ENCODE results near the gene WIPI1. TPM values are rescaled to one million over a fixed set of nuclear protein-coding genes. Genes with fewer than 3 reads are reported as not detected.

The WIPI1 gene
- total RNA-seq, 1 donor from 2014 or later, result 39.0 TPM

DNA sequence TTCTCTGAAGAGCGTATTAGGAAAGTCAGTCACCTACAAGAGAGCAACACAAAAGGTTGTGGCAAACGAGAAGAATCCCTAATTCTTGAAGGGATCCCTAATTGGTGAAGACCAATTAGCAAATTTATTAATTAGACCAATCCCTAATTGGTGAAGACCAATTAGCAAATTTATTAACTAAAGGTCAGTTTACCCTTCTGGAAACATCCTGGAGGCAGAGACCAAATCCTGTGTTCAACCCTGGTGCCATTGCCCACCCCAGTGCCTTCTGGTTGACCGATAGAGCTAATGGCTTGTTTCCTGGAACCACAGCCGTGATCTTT, 74.2 kb downstream of the WIPI1 start:
- no peaks in the 10 kb centered on the region for H3K27me3 Mint-ChIP-seq
- TF ChIP-seq CTCF (conservative IDR thresholded peaks at IDR 0.05), result no peak
- H3K27ac Mint-ChIP-seq, result no peak overlapping the region
- H3K9me3 Mint-ChIP-seq, result no peaks in the 10 kb centered on the region
- no peak for DNase-seq (ENCODE audit: extremely low spot score, unreplicated experiment)
- H3K4me1 Mint-ChIP-seq (ENCODE audit: unreplicated experiment), result peaks cover 37% of the 10 kb centered on the region
- no peak overlapping the region for H3K4me3 Mint-ChIP-seq
- no peaks in the 10 kb centered on the region for H3K36me3 Mint-ChIP-seq

- TF ChIP-seq CTCF (conservative IDR thresholded peaks at IDR 0.05), result no peak
- DNase-seq (ENCODE audit: extremely low spot score, unreplicated experiment), result no peak
- H3K4me1 Mint-ChIP-seq (ENCODE audit: unreplicated experiment), result peaks cover 38% of the 10 kb centered on the region
- no peak overlapping the region for H3K27ac Mint-ChIP-seq
- H3K27me3 Mint-ChIP-seq, result no peaks in the 10 kb centered on the region
- H3K4me3 Mint-ChIP-seq, result no peak overlapping the region
- H3K9me3 Mint-ChIP-seq, result no peaks in the 10 kb centered on the region
- no peaks in the 10 kb centered on the region for H3K36me3 Mint-ChIP-seq
Observed at GRCh38 chr17:68382582-68383085, 74.7 kb downstream of the WIPI1 start.

DNA sequence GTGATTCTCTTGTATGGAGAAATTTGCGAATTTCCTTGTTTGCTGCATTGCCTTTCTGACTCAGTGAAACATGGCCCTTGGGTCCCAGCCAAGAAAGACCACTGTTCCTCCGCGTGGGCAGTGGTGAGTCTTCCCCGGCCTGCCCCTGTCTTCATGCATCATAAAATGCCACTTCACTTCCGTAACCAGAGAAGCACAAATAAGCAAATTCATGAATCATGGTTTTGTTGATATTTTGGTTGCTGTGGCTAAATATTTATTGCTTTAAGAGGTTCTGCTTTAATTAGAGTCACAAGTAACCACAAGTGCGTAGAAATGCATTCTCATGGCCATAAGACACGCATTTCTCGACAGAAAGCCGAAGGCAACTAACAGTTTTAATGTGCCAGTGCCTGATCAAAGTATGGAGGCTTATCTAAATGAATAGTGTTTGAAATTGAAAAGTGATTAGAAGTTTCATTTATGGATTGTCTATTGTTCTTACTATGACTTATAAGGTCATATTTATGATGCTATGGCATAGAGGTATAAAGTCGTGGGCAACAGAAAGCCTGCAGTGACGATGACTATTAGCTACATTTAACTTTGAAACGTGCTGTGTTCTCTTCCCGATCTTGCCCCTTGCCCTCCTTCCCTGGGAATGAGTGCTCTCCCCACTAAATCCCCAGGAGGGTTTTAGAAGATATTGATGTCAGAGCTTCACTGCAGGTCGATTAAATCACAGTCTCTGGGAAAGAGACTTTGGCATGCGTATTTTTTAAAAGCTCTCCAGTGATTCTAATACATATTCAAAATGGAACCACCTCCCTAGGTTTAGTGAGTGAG, 76.0 kb downstream of the WIPI1 start:
- Mint-ChIP-seq H3K4me3 (no peak overlapping the region), H3K9me3 (no peaks in the 10 kb centered on the region), H3K36me3 (no peaks in the 10 kb centered on the region), H3K27me3 (no peaks in the 10 kb centered on the region), H3K27ac (no peak overlapping the region), H3K4me1 (ENCODE audit: unreplicated experiment) (peaks cover 41% of the 10 kb centered on the region)
- DNase-seq (ENCODE audit: extremely low spot score, unreplicated experiment), result no peak
- no peak for TF ChIP-seq CTCF (conservative IDR thresholded peaks at IDR 0.05)

DNA sequence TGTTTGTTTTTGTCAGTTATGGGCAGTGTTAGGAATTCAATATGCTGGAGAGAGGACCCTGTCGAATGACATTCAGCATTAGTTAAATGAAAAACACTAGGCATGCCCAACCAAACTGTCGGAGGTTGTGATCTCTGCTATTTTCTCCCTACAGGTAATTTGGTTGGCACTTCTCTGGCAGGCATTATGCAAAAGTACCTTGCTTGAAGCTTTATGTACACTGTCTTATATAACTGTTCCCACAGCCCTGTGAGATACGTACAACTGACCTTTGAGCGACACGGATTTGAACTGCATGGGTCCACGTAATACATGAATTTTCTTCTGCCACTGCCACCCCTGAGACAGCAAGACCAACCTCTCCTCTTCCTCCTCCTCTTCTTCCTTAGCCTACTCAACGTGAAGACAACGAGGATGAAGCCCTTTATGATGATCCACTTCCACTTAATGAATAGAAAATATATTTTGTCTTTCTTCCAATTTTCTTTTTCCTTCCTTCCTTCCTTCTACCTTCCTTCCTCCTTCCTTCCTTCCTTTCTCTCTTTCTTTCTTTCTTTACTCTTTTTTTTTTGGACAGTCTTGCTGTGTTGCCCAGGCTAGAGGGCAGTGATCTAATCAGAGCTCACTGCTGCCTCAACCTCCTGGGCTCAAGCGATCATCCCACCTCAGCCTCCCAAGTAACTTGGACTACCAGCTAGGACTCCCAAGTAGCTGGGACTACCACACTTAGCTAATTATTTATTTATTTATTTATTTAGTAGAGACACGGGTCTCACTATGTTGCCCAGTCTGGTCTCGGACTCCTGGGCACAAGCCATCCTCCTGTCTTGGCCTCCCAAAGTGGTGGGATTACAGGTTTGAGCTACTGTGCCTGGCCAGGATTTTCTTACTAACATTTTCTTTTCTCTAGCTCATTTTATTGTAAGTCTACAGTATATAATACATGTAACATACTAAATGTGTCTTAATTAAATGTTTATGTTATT, 77.3 kb downstream of the WIPI1 start:
- peaks cover 41% of the 10 kb centered on the region for H3K4me1 Mint-ChIP-seq (ENCODE audit: unreplicated experiment)
- TF ChIP-seq CTCF (conservative IDR thresholded peaks at IDR 0.05), result no peak
- H3K27me3 Mint-ChIP-seq, result no peaks in the 10 kb centered on the region
- no peaks in the 10 kb centered on the region for H3K9me3 Mint-ChIP-seq
- no peaks in the 10 kb centered on the region for H3K36me3 Mint-ChIP-seq
- H3K27ac Mint-ChIP-seq, result no peak overlapping the region
- no peak for DNase-seq (ENCODE audit: extremely low spot score, unreplicated experiment)
- no peak overlapping the region for H3K4me3 Mint-ChIP-seq

- no peaks in the 10 kb centered on the region for H3K27me3 Mint-ChIP-seq
- peaks cover 36% of the 10 kb centered on the region for H3K4me1 Mint-ChIP-seq (ENCODE audit: unreplicated experiment)
- no peak for DNase-seq (ENCODE audit: extremely low spot score, unreplicated experiment)
- H3K9me3 Mint-ChIP-seq, result no peaks in the 10 kb centered on the region
- no peak overlapping the region for H3K27ac Mint-ChIP-seq
- no peak overlapping the region for H3K4me3 Mint-ChIP-seq
- TF ChIP-seq CTCF (conservative IDR thresholded peaks at IDR 0.05), result no peak
- H3K36me3 Mint-ChIP-seq, result no peaks in the 10 kb centered on the region
Observed at GRCh38 chr17:68379177-68379510, 78.2 kb downstream of the WIPI1 start.

Measured in type B pancreatic cell (in vitro differentiated cells).